H1 (cell line): ENCODE data around the gene CFH. TPM values are rescaled to one million over a fixed set of nuclear protein-coding genes. Genes with fewer than 3 reads are reported as not detected.

Experiments
- CTCF ChIA-PET: fragments of 300-600 bp; sonication (Branson Sonifier 250); formaldehyde crosslinking; loops from one replicate; lab custom pipeline; 2021; ENCODE audit not compliant: partially characterized antibody; lab: Charles Lee
- POLR2A ChIA-PET: fragments of 300-600 bp; sonication (Branson Sonifier 250); formaldehyde crosslinking; loops from one replicate; lab custom pipeline; 2021; ENCODE audit warnings: inconsistent platforms; ENCODE audit not compliant: partially characterized antibody; lab: Charles Lee
- DNase-seq, 2 experiments: peaks; one replicate each; pipeline versions ENCODE4 v3.0.0 to v3.0.0-alpha.2; 2010 to 2022; ENCODE audit warnings: low spot score in 2 of 2, low read depth in 1 of 2, mixed read lengths in 1 of 2
- FAIRE-seq: peaks from 2 replicates; lab custom pipeline; 2011; peaks lifted over from hg19 to GRCh38; lab: Jason Lieb, UNC
- H2AFZ ChIP-seq: 2 replicates; pipeline ENCODE4 v1.8.1; 2012; ENCODE audit warnings: low read length, inconsistent platforms
- H2AK5ac ChIP-seq: 2 replicates; pipeline ENCODE4 v1.6.1; 2013; ENCODE audit warnings: low read depth, low read length
- H2BK120ac ChIP-seq: replicated peaks from 2 replicates; pipeline ENCODE3; 2013; ENCODE audit warnings: low read depth, low read length, inconsistent platforms
- H2BK12ac ChIP-seq: 2 replicates; pipeline ENCODE4 v1.6.1; 2013; ENCODE audit warnings: low read depth, low read length
- H2BK15ac ChIP-seq: 2 replicates; pipeline ENCODE4 v1.6.1; 2013; ENCODE audit warnings: low read length
- H2BK20ac ChIP-seq: 2 replicates; pipeline ENCODE4 v1.6.1; 2013; ENCODE audit warnings: low read length
- H2BK5ac ChIP-seq: 2 replicates; pipeline ENCODE4 v1.6.1; 2013; ENCODE audit warnings: low read depth, low read length
- H3K14ac ChIP-seq: 2 replicates; pipeline ENCODE4 v1.6.1; 2013; ENCODE audit warnings: inconsistent platforms; ENCODE audit not compliant: insufficient read length
- H3K18ac ChIP-seq: 2 replicates; pipeline ENCODE4 v1.6.1; 2013; ENCODE audit warnings: low read length; ENCODE audit errors: extremely low read depth
- H3K23ac ChIP-seq: 2 replicates; pipeline ENCODE4 v1.6.1; 2013; ENCODE audit warnings: inconsistent platforms; ENCODE audit not compliant: insufficient read length
- H3K23me2 ChIP-seq: 2 replicates; pipeline ENCODE4 v1.6.1; 2013; ENCODE audit warnings: low read depth, low read length
- H3K27ac ChIP-seq: 2 replicates; pipeline ENCODE4 v1.6.1; 2011; ENCODE audit warnings: low read depth, low read length, inconsistent platforms
- H3K27me3 ChIP-seq, 4 experiments: replicated peaks in 1 of 4; 1 replicate in 1 of 4; 2 replicates in 3 of 4; pipeline versions ENCODE4 v1.6.1 to v1.8.1; 2011 to 2013; ENCODE audit warnings: low read length in 3 of 4, mild to moderate bottlenecking in 3 of 4, inconsistent platforms in 2 of 4, mixed read lengths in 2 of 4, moderate library complexity in 1 of 4; ENCODE audit not compliant: control insufficient read depth in 3 of 4, insufficient read depth in 3 of 4; ENCODE audit errors: extremely low read depth in 1 of 4
- H3K36me3 ChIP-seq, 4 experiments: 2 replicates each; pipeline versions ENCODE4 v1.6.1 to v1.8.1; 2011 to 2013; ENCODE audit warnings: mild to moderate bottlenecking in 4 of 4, low read length in 3 of 4, moderate library complexity in 2 of 4, control low read depth in 1 of 4, inconsistent platforms in 1 of 4; ENCODE audit not compliant: insufficient read depth in 4 of 4, control insufficient read depth in 2 of 4
- H3K4ac ChIP-seq: replicated peaks from 2 replicates; pipeline ENCODE3; 2013; ENCODE audit warnings: low read length, low read depth, mixed read lengths, inconsistent platforms; ENCODE audit not compliant: insufficient read length
- H3K4me1 ChIP-seq, 4 experiments: replicated peaks in 1 of 4; 1 replicate in 1 of 4; 2 replicates in 3 of 4; pipeline versions ENCODE4 v1.6.1 to v1.8.1; 2011 to 2013; ENCODE audit warnings: low read length in 3 of 4, inconsistent platforms in 2 of 4, mixed read lengths in 1 of 4; ENCODE audit not compliant: insufficient read depth in 4 of 4, control insufficient read depth in 3 of 4
- H3K4me2 ChIP-seq, 2 experiments: 2 replicates each; pipeline versions ENCODE4 v1.6.1 to v1.8.1; 2011 to 2013; ENCODE audit warnings: low read depth in 2 of 2, low read length in 2 of 2, control low read depth in 1 of 2, inconsistent platforms in 1 of 2, mild to moderate bottlenecking in 1 of 2; ENCODE audit not compliant: insufficient read depth in 1 of 2
- H3K4me3 ChIP-seq, 4 experiments: fragments of 200-600, 300-600 bp in 1 of 4; sonication (generic), shearing (Covaris generic), sonication (Bioruptor Twin) in 1 of 4; 2 replicates each; pipeline versions ENCODE4 v1.5.1 to v1.8.1; 2011 to 2016; ENCODE audit warnings: low read length in 4 of 4, low read depth in 3 of 4, control low read depth in 2 of 4, inconsistent platforms in 2 of 4, mild to moderate bottlenecking in 2 of 4, mixed read lengths in 1 of 4, moderate library complexity in 1 of 4; ENCODE audit not compliant: insufficient read depth in 2 of 4; ENCODE audit errors: extremely low read depth in 1 of 4
- H3K56ac ChIP-seq: replicated peaks from 2 replicates; pipeline ENCODE3; 2013; ENCODE audit warnings: low read depth, mild to moderate bottlenecking, mixed read lengths, low read length, inconsistent platforms; ENCODE audit not compliant: insufficient read length
- H3K79me1 ChIP-seq: 2 replicates; pipeline ENCODE4 v1.6.1; 2013; ENCODE audit warnings: low read depth, low read length, control low read depth
- H3K79me2 ChIP-seq, 2 experiments: 2 replicates each; pipeline versions ENCODE4 v1.6.1 to v1.8.1; 2012 to 2013; ENCODE audit warnings: low read length in 2 of 2, mild to moderate bottlenecking in 2 of 2, inconsistent platforms in 1 of 2; ENCODE audit not compliant: insufficient read depth in 2 of 2, control insufficient read depth in 1 of 2
- H3K9ac ChIP-seq, 4 experiments: replicated peaks in 1 of 4; 1 replicate in 1 of 4; 2 replicates in 3 of 4; pipeline versions ENCODE4 v1.6.1 to v1.8.1; 2011 to 2013; ENCODE audit warnings: low read depth in 3 of 4, low read length in 3 of 4, control low read depth in 2 of 4, mild to moderate bottlenecking in 2 of 4, moderate library complexity in 2 of 4, inconsistent platforms in 1 of 4; ENCODE audit errors: extremely low read depth in 1 of 4
- H3K9me3 ChIP-seq, 2 experiments: 2 replicates each; pipeline versions ENCODE4 v1.6.1 to v1.8.1; 2012 to 2013; ENCODE audit warnings: mild to moderate bottlenecking in 2 of 2, moderate library complexity in 2 of 2, control low read depth in 1 of 2, inconsistent platforms in 1 of 2, low read depth in 1 of 2, low read length in 1 of 2, mixed read lengths in 1 of 2; ENCODE audit not compliant: insufficient read depth in 2 of 2
- H4K20me1 ChIP-seq, 2 experiments: replicated peaks in 1 of 2; 2 replicates each; pipeline versions ENCODE3 to v1.8.1; 2011 to 2013; ENCODE audit warnings: inconsistent platforms in 2 of 2, low read length in 2 of 2, mild to moderate bottlenecking in 1 of 2; ENCODE audit not compliant: insufficient read depth in 2 of 2, control insufficient read depth in 1 of 2
- H4K5ac ChIP-seq: 2 replicates; pipeline ENCODE4 v1.6.1; 2013; ENCODE audit warnings: low read length, low read depth, mixed read lengths, inconsistent platforms; ENCODE audit not compliant: insufficient read length
- H4K8ac ChIP-seq: 2 replicates; pipeline ENCODE4 v1.8.0; 2013; ENCODE audit warnings: mild to moderate bottlenecking, moderate library complexity, low read length, inconsistent platforms; ENCODE audit not compliant: insufficient read depth; ENCODE audit errors: extremely low read depth
- H4K91ac ChIP-seq: replicated peaks from 2 replicates; pipeline ENCODE3; 2013; ENCODE audit warnings: low read length, mixed read lengths, inconsistent platforms; ENCODE audit not compliant: insufficient read length
- KDM5A ChIP-seq: fragments of 200-600 bp; IDR thresholded peaks from 2 replicates; pipeline ENCODE4 v1.7.1; 2012; ENCODE audit warnings: mild to moderate bottlenecking, low read length, inconsistent platforms, mixed read lengths
- RXRA ChIP-seq: IDR thresholded peaks from 2 replicates; pipeline ENCODE4 v1.6.1; 2011; ENCODE audit warnings: low read depth, mild to moderate bottlenecking, low read length, moderate library complexity; ENCODE audit not compliant: insufficient read depth
- WGBS, 2 experiments: shearing (Covaris generic) in 1 of 2; methylation state at CpG; one replicate each; pipeline versions ENCODE4 v1.1.6 to v1.1.7; 2013 to 2015; ENCODE audit warnings: low lambda C conversion rate in 2 of 2, mixed read lengths in 2 of 2, inconsistent platforms in 1 of 2, low coverage in 1 of 2, missing lambda C conversion rate in 1 of 2; ENCODE audit not compliant: insufficient replicate concordance in 2 of 2, insufficient coverage in 1 of 2, insufficient read length in 1 of 2; ENCODE audit errors: extremely low coverage in 1 of 2, missing lambda C conversion rate in 1 of 2; 5-methylcytosine and 5-hydroxymethylcytosine counted together
- polyA plus RNA-seq, 7 experiments: library from polyadenylated mRNA; depleted of rRNA in 3 of 7; stranded (reverse) in 5 of 7; unstranded in 2 of 7; fragments of >200 nt in 5 of 7; fragments of 200-250 nt in 2 of 7; gene quantifications; 1 replicate in 5 of 7; 2 replicates in 1 of 7; 4 replicates in 1 of 7; pipeline versions ENCODE4 v1.2.1 to v1.2.3, GENCODE V29; 2011 to 2013; ENCODE audit warnings: missing spikeins in 2 of 7, mixed read lengths in 2 of 7
- total RNA-seq: library from RNA; stranded (reverse); fragmentation: NEBNext Ultra II Directional; extraction: Animal tissue kit (Norgen Biotek cat#: 25700); gene quantifications from 2 replicates; pipeline ENCODE4 v1.2.1, GENCODE V29; 2021

CFH gene
- total and polyA plus RNA-seq, 2 of the 8 experiments (the other 6 are each of a cell fraction or from before 2014, with no cell fraction given), result not detected

GRCh38 chr1:196734460-196734859, 82.6 kb downstream of the CFH start:
- peaks cover 0 to 3% (median 0%) of the 10 kb centered on the region in 4 experiments; a peak in 1 of 7 replicates for H3K4me1 ChIP-seq
- no peak overlapping the region for H2BK20ac ChIP-seq
- H4K5ac ChIP-seq, result no peak overlapping the region
- H2BK5ac ChIP-seq, result no peak overlapping the region
- H3K9ac ChIP-seq, result no peak overlapping the region
- H4K20me1 ChIP-seq, result no peaks in the 10 kb centered on the region
- H4K91ac ChIP-seq, result no peak overlapping the region
- ChIA-PET POLR2A (no interaction called here), CTCF (interaction anchor here (0.7 to 2.8 kb wide), 3 partner anchors 10 to 21 kb away, joined by 3 to 21 read pairs (median 7); no protein-coding TSS in a partner anchor)
- no peak overlapping the region for H3K23ac ChIP-seq
- H3K36me3 ChIP-seq, result no peaks in the 10 kb centered on the region
- no peak overlapping the region for H2BK12ac ChIP-seq
- no peak for DNase-seq
- peak overlapping the region; percentile 68; the same call in 1 of the 2 replicates for H2AFZ ChIP-seq
- H2BK15ac ChIP-seq, result no peak overlapping the region
- H3K23me2 ChIP-seq, result no peaks in the 10 kb centered on the region
- H3K4ac ChIP-seq, result no peak overlapping the region
- H3K56ac ChIP-seq, result no peak overlapping the region
- no peak for TF ChIP-seq KDM5A
- no peak for TF ChIP-seq RXRA
- H3K27me3 ChIP-seq, result no peaks in the 10 kb centered on the region
- no peak overlapping the region for H4K8ac ChIP-seq
- no peak overlapping the region for H3K4me3 ChIP-seq
- H3K4me2 ChIP-seq, result no peak overlapping the region
- 84% methylated on average over 2 of the region's 2 CpGs; no CpG with 5 or more reads in 1 of the 2 experiments for WGBS, 2 experiments
- no peak for FAIRE-seq
- peaks cover 12 to 14% of the 10 kb centered on the region in 2 experiments; a peak in 3 of 4 replicates for H3K9me3 ChIP-seq
- H2BK120ac ChIP-seq, result no peak overlapping the region
- H2AK5ac ChIP-seq, result no peak overlapping the region
- H3K27ac ChIP-seq, result no peak overlapping the region
- no peaks in the 10 kb centered on the region for H3K79me1 ChIP-seq
- H3K14ac ChIP-seq, result no peak overlapping the region
- no peaks in the 10 kb centered on the region for H3K79me2 ChIP-seq
- no peak overlapping the region for H3K18ac ChIP-seq
